Fibroblast of mammary gland (primary cell): ENCODE results near the gene ENOPH1.

Experiments
- DNase-seq: peaks from one replicate; pipeline ENCODE4 v3.0.0-alpha.2; 2010; ENCODE audit warnings: low read depth
- H3K4me3 ChIP-seq: 2 replicates; pipeline ENCODE4 v1.5.1; 2011; ENCODE audit warnings: low read depth, mild to moderate bottlenecking, low read length, moderate library complexity; ENCODE audit not compliant: control insufficient read depth
- CTCF ChIP-seq: conservative IDR thresholded peaks from 2 replicates; pipeline ENCODE4 v1.5.1; 2011; ENCODE audit warnings: low read depth, low read length, inconsistent platforms; ENCODE audit not compliant: control insufficient read depth, insufficient read depth

The ENOPH1 gene

GRCh38 chr4:82432596-82432995 is 2.2 kb downstream of the ENOPH1 start:
- TF ChIP-seq CTCF, result no peak
- no peak for DNase-seq
- H3K4me3 ChIP-seq, result no peak overlapping the region

- H3K4me3 ChIP-seq, result no peak overlapping the region
- no peak for TF ChIP-seq CTCF
- DNase-seq, result no peak
Measured at GRCh38 chr4:82433791-82434190, 3.4 kb downstream of the ENOPH1 start.

- no peak for TF ChIP-seq CTCF
- no peak for DNase-seq
- H3K4me3 ChIP-seq, result no peak overlapping the region
Measured at GRCh38 chr4:82434949-82435348, 4.6 kb downstream of the ENOPH1 start.

- no peak overlapping the region for H3K4me3 ChIP-seq
- TF ChIP-seq CTCF, result no peak
- no peak for DNase-seq
Measured at GRCh38 chr4:82436130-82436529, 5.7 kb downstream of the ENOPH1 start.

- no peak overlapping the region for H3K4me3 ChIP-seq
- no peak for DNase-seq
- TF ChIP-seq CTCF, result no peak
Measured at GRCh38 chr4:82436780-82437179, 6.4 kb downstream of the ENOPH1 start.

- DNase-seq, result no peak
- no peak for TF ChIP-seq CTCF
- H3K4me3 ChIP-seq, result no peak overlapping the region
Measured at GRCh38 chr4:82437285-82438005, 7.1 kb downstream of the ENOPH1 start.

- no peak overlapping the region for H3K4me3 ChIP-seq
Measured at GRCh38 chr4:82439088-82439487, 8.7 kb downstream of the ENOPH1 start.

More at GRCh38 chr4:82439088-82439487, 8.7 kb downstream of the ENOPH1 start:
- DNase-seq, result no peak
- TF ChIP-seq CTCF, result no peak
